Rectal smooth muscle tissue (tissue), 1 donor: ENCODE data around the gene BNC2.

Experiments used
- H3K27ac ChIP-seq: one replicate; pipeline ENCODE4 v1.7.0; 2013; ENCODE audit warnings: low read depth, low read length, inconsistent platforms
- H3K27me3 ChIP-seq: one replicate; pipeline ENCODE4 v1.7.0; 2013; ENCODE audit warnings: low read length; ENCODE audit not compliant: control insufficient read depth, insufficient read depth
- H3K36me3 ChIP-seq: one replicate; pipeline ENCODE4 v1.7.0; 2013; ENCODE audit warnings: low read length; ENCODE audit not compliant: control insufficient read depth, insufficient read depth
- H3K4me1 ChIP-seq: one replicate; pipeline ENCODE4 v1.7.0; 2013; ENCODE audit warnings: low read length; ENCODE audit not compliant: control insufficient read depth, insufficient read depth
- H3K4me3 ChIP-seq: one replicate; pipeline ENCODE4 v1.7.0; 2013; ENCODE audit warnings: low read length
- H3K9ac ChIP-seq: one replicate; pipeline ENCODE4 v1.7.0; 2013; ENCODE audit warnings: low read length

Gene BNC2

GRCh38 chr9:16732546-16732945 is 137.9 kb downstream of the BNC2 start:
- Histone ChIP-seq H3K27me3 (no peaks in the 10 kb centered on the region), H3K4me1 (peaks cover 11% of the 10 kb centered on the region), H3K36me3 (no peaks in the 10 kb centered on the region), H3K9ac (no peak overlapping the region), H3K4me3 (no peak overlapping the region), H3K27ac (no peak overlapping the region)

- no peaks in the 10 kb centered on the region for H3K27me3 ChIP-seq
Observed at GRCh38 chr9:16730162-16730561, 140.3 kb downstream of the BNC2 start.

GRCh38 chr9:16729651-16730050 is 140.8 kb downstream of the BNC2 start:
- H3K4me1 ChIP-seq = peaks cover 17% of the 10 kb centered on the region
- no peak overlapping the region for H3K4me3 ChIP-seq
- H3K36me3 ChIP-seq = no peaks in the 10 kb centered on the region
- no peak overlapping the region for H3K27ac ChIP-seq
- no peaks in the 10 kb centered on the region for H3K27me3 ChIP-seq
- no peak overlapping the region for H3K9ac ChIP-seq

More at GRCh38 chr9:16730162-16730561, 140.3 kb downstream of the BNC2 start:
- H3K27ac ChIP-seq = no peak overlapping the region
- H3K36me3 ChIP-seq = no peaks in the 10 kb centered on the region
- H3K4me1 ChIP-seq = peaks cover 17% of the 10 kb centered on the region
- H3K4me3 ChIP-seq = no peak overlapping the region
- H3K9ac ChIP-seq = no peak overlapping the region

GRCh38 chr9:16728137-16728508 is 142.3 kb downstream of the BNC2 start:
- H3K4me3 ChIP-seq = peak overlapping the region; percentile 59
- H3K27ac ChIP-seq = peak overlapping the region; percentile 94
- peaks cover 17% of the 10 kb centered on the region for H3K4me1 ChIP-seq
- H3K9ac ChIP-seq = no peak overlapping the region
- H3K36me3 ChIP-seq = no peaks in the 10 kb centered on the region
- no peaks in the 10 kb centered on the region for H3K27me3 ChIP-seq

GRCh38 chr9:16727452-16728136 is 142.9 kb downstream of the BNC2 start:
- Histone ChIP-seq H3K9ac (peak overlapping the region; percentile 60), H3K4me3 (peak overlapping the region; percentile 59), H3K36me3 (no peaks in the 10 kb centered on the region), H3K27ac (peak overlapping the region; percentile 94), H3K4me1 (peaks cover 14% of the 10 kb centered on the region), H3K27me3 (no peaks in the 10 kb centered on the region)

GRCh38 chr9:16726718-16727451 is 143.6 kb downstream of the BNC2 start:
- Histone ChIP-seq H3K4me3 (peak overlapping the region; percentile 59), H3K27ac (peak overlapping the region; percentile 94), H3K4me1 (peaks cover 10% of the 10 kb centered on the region), H3K9ac (peak overlapping the region; percentile 60), H3K27me3 (no peaks in the 10 kb centered on the region), H3K36me3 (no peaks in the 10 kb centered on the region)

- no peaks in the 10 kb centered on the region for H3K36me3 ChIP-seq
- H3K4me1 ChIP-seq = peaks cover 13% of the 10 kb centered on the region
- peak overlapping the region; percentile 94 for H3K27ac ChIP-seq
- H3K27me3 ChIP-seq = no peaks in the 10 kb centered on the region
- H3K4me3 ChIP-seq = peak overlapping the region; percentile 53
- H3K9ac ChIP-seq = no peak overlapping the region
Observed at GRCh38 chr9:16726029-16726428, 144.4 kb downstream of the BNC2 start.

GRCh38 chr9:16725066-16725465 is 145.4 kb downstream of the BNC2 start:
- Histone ChIP-seq H3K9ac (no peak overlapping the region), H3K36me3 (no peaks in the 10 kb centered on the region), H3K27me3 (no peaks in the 10 kb centered on the region), H3K27ac (no peak overlapping the region), H3K4me1 (peaks cover 17% of the 10 kb centered on the region), H3K4me3 (no peak overlapping the region)

- H3K27me3 ChIP-seq = no peaks in the 10 kb centered on the region
- no peak overlapping the region for H3K9ac ChIP-seq
- H3K4me3 ChIP-seq = no peak overlapping the region
- no peak overlapping the region for H3K27ac ChIP-seq
- H3K4me1 ChIP-seq = peaks cover 19% of the 10 kb centered on the region
- no peaks in the 10 kb centered on the region for H3K36me3 ChIP-seq
Observed at GRCh38 chr9:16721972-16722371, 148.5 kb downstream of the BNC2 start.

GRCh38 chr9:16720386-16720785 is 150.1 kb downstream of the BNC2 start:
- Histone ChIP-seq H3K36me3 (no peaks in the 10 kb centered on the region), H3K4me3 (peak overlapping the region; percentile 27), H3K9ac (no peak overlapping the region), H3K27ac (no peak overlapping the region), H3K27me3 (no peaks in the 10 kb centered on the region), H3K4me1 (peaks cover 13% of the 10 kb centered on the region)

- no peak overlapping the region for H3K9ac ChIP-seq
- peaks cover 13% of the 10 kb centered on the region for H3K4me1 ChIP-seq
- no peaks in the 10 kb centered on the region for H3K36me3 ChIP-seq
- no peaks in the 10 kb centered on the region for H3K27me3 ChIP-seq
- no peak overlapping the region for H3K27ac ChIP-seq
- H3K4me3 ChIP-seq = no peak overlapping the region
Observed at GRCh38 chr9:16719921-16720320, 150.5 kb downstream of the BNC2 start.

GRCh38 chr9:16718952-16719351 is 151.5 kb downstream of the BNC2 start:
- H3K4me1 ChIP-seq = peaks cover 13% of the 10 kb centered on the region
- H3K9ac ChIP-seq = no peak overlapping the region
- no peak overlapping the region for H3K27ac ChIP-seq
- H3K4me3 ChIP-seq = no peak overlapping the region
- no peaks in the 10 kb centered on the region for H3K36me3 ChIP-seq
- no peaks in the 10 kb centered on the region for H3K27me3 ChIP-seq

GRCh38 chr9:16718296-16718695 is 152.2 kb downstream of the BNC2 start:
- H3K36me3 ChIP-seq = no peaks in the 10 kb centered on the region
- H3K4me1 ChIP-seq = peaks cover 13% of the 10 kb centered on the region
- peak overlapping the region; percentile 21 for H3K27ac ChIP-seq
- H3K27me3 ChIP-seq = no peaks in the 10 kb centered on the region
- no peak overlapping the region for H3K4me3 ChIP-seq
- H3K9ac ChIP-seq = no peak overlapping the region
